ENCODE data around the gene TMEM234.
"Not testable (repeated sequence)": the region's sequence is repeated elsewhere in the genome, so short reads cannot be mapped to it uniquely, and the experiment has no call there.

Gene TMEM234

GRCh38 chr1:32221980-32222755 is at the start of gene TMEM234, which contains the start of gene EIF3I:
Gene TMEM234 (minus strand): TSS chr1:32222353. CDS start chr1:32222322, 31 bp downstream.
Gene EIF3I (plus strand): TSS chr1:32222407. CDS start chr1:32222442, 35 bp downstream.
- peak; percentile 79 to 80 for DNase-seq (ENCODE audit: low read depth in 1 of 2, low spot score in 1 of 2)

- no peak for DNase-seq (ENCODE audit: low read depth in 1 of 2, low spot score in 1 of 2)
Measured at GRCh38 chr1:32269744-32270143, 47.6 kb upstream of the TMEM234 start.

DNA sequence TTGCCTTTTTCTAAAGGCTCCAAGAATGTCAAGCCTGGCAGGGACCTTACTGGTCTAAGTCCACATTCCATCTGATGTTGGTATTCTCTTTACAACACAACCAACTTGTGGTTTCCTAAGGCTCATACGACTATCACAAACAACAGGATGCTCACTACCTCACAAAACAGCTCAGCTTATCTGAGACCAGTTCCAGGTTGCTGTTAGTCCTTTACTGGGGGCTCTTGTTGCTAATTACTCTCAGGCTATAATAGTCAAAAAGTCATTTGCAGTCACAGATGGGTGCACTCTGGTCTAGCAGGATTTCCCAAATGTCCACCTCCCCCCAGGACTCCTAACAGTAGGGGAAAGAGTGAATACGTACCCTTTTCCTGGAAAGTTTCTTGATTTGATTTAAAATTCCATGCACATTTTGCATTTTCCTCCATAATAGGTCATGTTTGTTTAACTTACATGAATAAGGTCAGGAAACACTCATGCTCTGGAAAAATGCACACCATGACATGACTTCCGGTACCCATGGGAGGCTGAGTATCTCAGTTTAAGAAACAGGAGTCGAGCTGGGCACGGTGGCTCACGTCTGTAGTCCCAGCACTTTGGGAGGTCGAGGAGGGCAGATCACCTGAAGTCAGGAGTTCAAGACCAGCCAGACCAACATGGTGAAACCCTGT is 44.9 kb upstream of the TMEM234 start:
- no peak for DNase-seq (ENCODE audit: low read depth in 1 of 2, low spot score in 1 of 2)

GRCh38 chr1:32265846-32266245 is 43.7 kb upstream of the TMEM234 start:
- DNase-seq (ENCODE audit: low read depth in 1 of 2, low spot score in 1 of 2) = no peak

GRCh38 chr1:32263744-32264143 is 41.6 kb upstream of the TMEM234 start:
- no peak for DNase-seq (ENCODE audit: low read depth in 1 of 2, low spot score in 1 of 2)

DNA sequence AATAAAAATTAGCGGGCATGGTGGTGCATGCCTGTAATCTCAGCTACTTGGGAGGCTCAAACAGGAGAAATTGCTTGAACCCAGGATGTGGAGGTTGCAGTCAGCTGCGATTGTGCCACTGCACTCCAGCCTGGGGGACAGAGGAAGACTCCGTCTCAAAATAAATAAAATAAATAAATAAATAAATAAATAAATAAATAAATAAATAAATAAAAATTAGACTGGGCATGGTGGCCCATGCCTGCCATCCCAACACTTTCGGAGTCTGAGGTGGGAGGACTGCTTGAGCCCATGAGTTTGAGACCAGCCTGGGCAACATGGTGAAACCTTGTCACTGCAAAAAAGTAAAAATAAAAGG is 41.1 kb upstream of the TMEM234 start:
- not testable (repeated sequence) for DNase-seq (ENCODE audit: low read depth in 1 of 2, low spot score in 1 of 2)

- no peak for DNase-seq (ENCODE audit: low read depth in 1 of 2, low spot score in 1 of 2)
Measured at GRCh38 chr1:32257227-32257508, 35.0 kb upstream of the TMEM234 start.

DNA sequence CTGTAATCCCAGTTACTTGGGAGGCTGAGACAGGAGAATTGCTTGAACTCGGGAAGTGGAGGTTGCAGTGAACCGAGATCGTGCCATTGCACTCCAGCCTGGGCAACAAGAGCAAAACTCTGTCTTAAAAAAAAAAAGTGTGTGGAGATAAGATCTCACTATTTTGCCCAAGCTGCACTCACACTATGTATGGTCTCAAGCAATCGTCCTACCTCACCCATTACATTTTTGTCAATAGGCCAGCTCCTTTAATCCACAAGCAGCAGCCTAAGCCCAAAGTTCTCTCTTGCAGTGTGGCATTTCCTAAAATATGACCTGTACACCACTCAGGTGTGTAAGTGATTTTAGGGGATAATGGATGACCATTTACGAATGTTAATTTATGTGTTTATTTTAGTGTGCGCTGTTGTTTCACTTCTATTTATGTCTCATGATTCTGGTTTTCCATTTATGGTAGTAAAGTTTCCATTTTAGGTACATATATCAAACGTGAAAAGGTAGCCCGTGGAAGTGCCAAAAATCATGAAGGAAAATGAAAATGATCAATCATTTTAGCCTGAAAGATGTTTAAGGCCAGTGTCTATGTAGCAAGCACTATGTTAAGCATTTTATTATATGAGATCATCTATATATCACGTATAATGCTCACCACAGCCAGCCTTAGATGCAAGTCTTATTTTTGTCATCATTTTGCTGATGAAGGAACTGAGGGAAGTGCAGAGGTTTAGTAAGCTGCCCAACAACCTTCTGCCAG is 34.5 kb upstream of the TMEM234 start:
- DNase-seq (ENCODE audit: low read depth in 1 of 2, low spot score in 1 of 2) = no peak

DNA sequence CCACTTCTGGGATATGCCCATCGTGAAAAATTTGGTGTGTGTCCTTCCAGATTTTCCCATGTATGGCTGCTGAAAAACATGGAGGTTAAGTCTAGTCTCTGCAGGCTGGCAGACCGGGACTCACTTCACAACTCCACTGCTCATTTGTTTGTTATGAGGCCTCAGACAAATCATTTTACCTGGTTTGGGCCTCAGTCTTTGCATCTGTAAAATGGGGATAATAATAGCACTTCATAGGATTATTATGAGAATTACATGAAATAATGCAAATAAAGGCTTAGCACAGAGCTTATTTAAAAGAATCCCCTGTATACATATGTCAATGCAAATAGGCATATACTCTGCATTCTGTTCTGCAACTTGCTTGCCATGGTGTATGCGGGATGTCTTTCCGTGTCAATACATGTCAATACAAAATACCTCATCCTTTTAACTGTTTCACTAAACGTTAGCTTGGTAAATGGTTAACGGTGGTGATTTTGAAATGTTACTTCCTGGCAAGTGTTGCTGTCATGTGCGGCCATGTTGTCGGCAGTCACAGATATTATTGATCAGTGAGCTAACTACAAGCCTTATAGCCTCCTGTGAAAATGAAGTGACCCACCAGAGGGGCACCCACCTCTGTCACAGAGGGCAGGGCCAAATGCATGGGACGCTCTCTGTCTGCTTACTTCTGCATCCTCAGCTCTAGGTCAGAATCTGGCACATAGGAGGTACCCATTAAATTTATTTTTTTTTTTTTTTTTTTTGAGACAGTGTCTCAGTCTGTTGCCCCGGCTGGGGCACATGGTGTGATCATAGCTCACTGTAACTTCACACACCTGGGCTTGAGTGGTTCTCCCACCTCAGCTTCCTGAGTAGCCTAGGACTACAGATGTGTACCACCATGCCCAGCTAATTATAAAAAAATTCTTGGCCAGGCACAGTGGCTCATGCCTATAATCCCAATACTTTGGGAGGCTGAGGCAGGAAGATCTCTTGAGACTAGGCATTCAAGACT is 33.2 kb upstream of the TMEM234 start:
- no peak for DNase-seq (ENCODE audit: low read depth in 1 of 2, low spot score in 1 of 2)

GRCh38 chr1:32250893-32251716 is 29.0 kb upstream of the TMEM234 start, which contains the start of gene LCK:
Gene LCK (plus strand): TSS chr1:32251265. CDS start chr1:32274330, 23,065 bp downstream.
- DNase-seq (ENCODE audit: low read depth in 1 of 2, low spot score in 1 of 2) = peak; percentile 49 to 59

DNA sequence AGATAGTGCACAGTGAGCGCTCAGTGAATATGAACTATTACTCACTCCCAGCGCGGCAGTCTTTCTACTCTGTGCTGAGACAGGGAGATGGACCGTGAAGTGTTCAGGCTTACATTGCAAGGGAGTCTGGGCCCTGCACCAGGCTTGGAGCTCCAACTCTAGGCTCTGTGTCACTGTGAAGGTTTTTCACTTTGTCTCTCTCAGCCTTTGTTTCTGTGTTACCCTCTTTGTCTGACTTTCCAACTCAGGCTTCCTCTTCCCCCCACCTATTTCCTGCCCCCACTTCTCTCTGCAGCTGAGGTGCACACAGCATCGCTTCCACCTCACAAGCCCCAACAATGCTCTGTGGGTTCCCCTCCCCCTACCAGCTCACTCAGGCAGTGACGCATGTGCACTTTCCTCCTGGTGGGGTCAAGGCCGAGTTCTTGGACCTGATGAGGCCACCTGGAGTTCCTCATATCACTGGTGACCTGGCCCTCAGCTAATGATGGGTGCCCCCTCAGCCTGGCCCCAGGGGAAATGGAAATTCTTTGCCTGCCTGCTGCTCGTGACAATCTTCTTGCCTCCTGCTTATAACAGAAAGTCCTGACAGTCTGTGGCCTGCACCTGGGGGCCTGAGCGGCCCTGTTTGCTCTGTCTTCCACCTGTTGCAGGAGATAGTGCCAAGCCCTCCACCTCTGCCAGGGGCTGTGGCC is 27.8 kb upstream of the TMEM234 start:
- DNase-seq (ENCODE audit: low read depth in 1 of 2, low spot score in 1 of 2) = peak; percentile 47 to 72

GRCh38 chr1:32247983-32248889 is 26.1 kb upstream of the TMEM234 start:
- peak; percentile 50 to 70 for DNase-seq (ENCODE audit: low read depth in 1 of 2, low spot score in 1 of 2)

DNA sequence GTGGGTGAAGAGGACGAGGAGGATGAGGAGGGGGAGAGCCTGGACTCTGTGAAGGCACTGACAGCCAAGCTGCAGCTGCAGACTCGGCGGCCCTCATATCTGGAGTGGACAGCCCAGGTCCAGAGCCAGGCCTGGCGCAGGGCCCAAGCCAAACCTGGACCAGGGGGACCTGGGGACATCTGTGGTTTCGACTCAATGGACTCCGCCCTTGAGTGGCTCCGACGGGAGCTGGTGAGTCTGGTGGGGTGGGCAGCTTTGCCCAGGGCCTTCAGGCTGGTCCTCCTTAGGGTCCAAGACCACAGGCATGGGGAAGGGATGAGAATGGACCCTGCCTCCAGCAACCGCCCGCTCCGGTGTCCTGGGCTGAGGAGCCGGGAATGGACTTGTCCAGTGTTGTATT is 25.3 kb upstream of the TMEM234 start:
- DNase-seq (ENCODE audit: low read depth in 1 of 2, low spot score in 1 of 2) = no peak

GRCh38 chr1:32246888-32247273 is 24.7 kb upstream of the TMEM234 start, which contains the start of gene FAM167B:
Gene FAM167B (plus strand): TSS chr1:32247222. CDS start chr1:32247422, 200 bp downstream.
- DNase-seq (ENCODE audit: low read depth in 1 of 2, low spot score in 1 of 2) = no peak

DNA sequence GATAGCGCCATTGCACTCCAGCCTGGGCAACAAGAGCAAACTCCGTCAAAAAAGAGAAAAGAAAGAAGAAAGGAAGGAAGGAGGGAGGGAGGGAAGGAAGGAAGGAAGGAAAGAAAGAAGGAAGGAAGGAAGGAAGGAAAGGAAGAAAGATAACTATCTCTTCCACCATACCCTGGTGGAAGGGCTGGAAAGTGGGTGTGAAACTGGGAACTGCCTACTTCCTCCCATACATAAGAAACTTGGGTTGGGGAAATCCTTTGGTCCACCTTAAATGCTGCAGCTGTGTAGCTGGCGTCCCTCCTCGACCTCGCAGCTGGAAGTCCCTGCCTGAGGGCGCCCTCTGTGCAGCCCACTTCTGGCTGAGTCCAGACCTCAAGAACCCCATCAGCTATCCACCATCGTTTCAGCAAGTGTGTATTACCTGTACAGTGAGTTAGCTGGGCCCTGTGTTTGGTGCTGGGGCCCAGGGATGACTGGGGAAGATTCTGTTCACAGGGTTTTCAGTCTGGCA is 20.2 kb upstream of the TMEM234 start:
- no peak for DNase-seq (ENCODE audit: low read depth in 1 of 2, low spot score in 1 of 2)

DNA sequence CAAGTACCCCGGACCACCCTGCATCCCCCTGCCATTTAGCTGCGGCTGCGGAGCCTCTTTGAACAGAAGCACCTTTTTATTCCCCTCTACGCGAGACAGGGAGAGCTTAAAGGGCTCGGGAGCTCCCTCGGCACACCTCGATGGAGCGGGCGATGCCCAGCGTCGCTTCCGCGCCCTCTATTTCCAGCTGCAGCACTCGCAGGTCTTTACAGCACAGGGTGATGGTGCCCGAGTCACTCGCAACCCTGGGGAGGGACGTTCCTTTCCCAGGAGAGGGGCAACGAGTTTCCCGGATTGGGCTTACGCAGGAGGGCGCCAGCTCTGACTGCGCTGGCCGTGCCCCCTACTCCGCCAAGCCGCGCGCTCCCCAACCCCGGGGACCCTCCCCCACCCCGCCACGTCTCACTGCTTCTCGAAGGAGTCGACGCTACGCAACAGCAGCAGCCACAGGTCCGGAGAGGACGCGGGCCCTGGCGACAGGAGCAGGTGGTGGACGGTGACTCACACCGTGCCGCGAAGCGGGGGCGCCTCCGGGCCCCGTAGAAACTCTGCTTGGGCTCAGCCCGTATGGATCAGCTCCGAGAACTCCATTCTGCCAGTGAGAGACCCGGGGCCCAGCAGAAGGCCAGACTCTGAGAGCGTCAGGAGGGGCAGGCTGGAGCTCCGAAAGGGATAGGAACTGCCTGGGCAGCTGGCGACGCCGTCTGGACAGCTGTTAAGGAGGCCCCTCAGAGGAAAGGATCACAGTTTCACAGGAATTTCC is 19.0 kb upstream of the TMEM234 start:
- DNase-seq (ENCODE audit: low read depth in 1 of 2, low spot score in 1 of 2) = no peak
